ENCODE data around the gene FKBP5. TPM values are rescaled to one million over a fixed set of nuclear protein-coding genes. Genes with fewer than 3 reads are reported as not detected.

The FKBP5 gene
- total RNA-seq, 1 experiment from 2014 or later, result 9.4 TPM

DNA sequence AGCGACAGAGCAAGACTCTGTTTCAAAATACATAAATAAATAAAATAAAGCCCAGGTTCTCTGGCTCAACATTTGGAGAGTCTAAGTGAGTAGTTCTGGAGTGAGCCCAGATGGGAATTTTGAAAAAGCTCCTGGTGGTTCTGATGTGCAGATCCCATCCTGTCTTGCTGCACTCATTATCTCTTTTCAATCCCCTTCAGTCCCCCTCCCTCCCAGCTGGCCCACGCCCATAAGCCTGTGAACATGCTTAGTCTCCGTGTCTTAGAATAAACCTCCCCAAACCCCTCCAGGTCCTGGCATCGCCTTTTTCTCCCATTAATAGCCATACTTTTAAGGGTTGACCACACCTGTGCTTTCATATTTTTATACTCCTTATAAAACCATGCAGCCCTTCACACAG lies 156.6 kb downstream of the FKBP5 start:
- DNase-seq, result no peak

DNA sequence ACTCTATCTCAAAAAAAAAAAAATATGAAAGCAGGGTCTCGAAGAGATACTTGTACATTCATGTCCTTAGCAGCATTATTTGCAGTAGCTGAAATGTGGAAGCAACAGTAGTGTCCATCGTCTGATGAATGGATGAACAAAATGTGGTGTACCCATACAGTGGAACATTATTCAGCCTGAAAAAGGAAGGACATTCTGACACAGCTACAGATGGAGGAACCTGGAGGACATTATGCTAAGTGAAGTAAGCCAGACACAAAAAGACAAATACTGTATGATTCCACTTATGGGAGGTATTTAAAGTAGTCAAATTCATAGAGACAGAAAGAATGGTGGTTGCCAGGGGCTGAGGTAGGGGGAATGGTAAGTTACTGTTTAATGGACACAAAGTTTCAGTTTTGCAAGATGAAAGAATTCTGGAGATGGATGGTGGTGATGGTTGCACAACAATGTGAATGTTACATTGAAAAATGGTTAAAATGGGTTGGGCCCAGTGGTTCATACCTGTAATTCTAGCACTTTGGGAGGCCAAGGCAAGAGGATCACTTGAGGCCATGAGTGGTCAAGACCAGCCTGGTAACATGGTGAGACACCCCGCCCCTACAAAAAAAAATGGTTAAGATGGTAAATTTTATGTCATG lies 164.2 kb downstream of the FKBP5 start:
- no peak for DNase-seq
- H3K9me3 ChIP-seq, result no peaks in the 10 kb centered on the region
- no peak overlapping the region for H3K4me3 ChIP-seq
- H3K27me3 ChIP-seq, result no peaks in the 10 kb centered on the region
- no peaks in the 10 kb centered on the region for H3K36me3 ChIP-seq

More for the DNA sequence above, 156.6 kb downstream of the FKBP5 start:
- Histone ChIP-seq H3K36me3 (no peaks in the 10 kb centered on the region), H3K9me3 (no peaks in the 10 kb centered on the region), H3K27me3 (no peaks in the 10 kb centered on the region; the same call in 1 of the 2 replicates), H3K4me3 (no peak overlapping the region)

Other genes with a start within 250 kb of the FKBP5 start
- gene FANCE, start 236.6 kb downstream of the FKBP5 start, total RNA-seq (2014; rRNA removed; shearing (Covaris generic); ENCODE audit: low replicate concordance), result 20.1 and 28.0 TPM in 2 replicates
- gene RPL10A, start 220.5 kb downstream of the FKBP5 start, total RNA-seq (2014; rRNA removed; shearing (Covaris generic); ENCODE audit: low replicate concordance), result 1,962 and 2,782 TPM in 2 replicates
- 7.5 and 9.2 TPM in 2 replicates for gene TEAD3, start 191.8 kb downstream of the FKBP5 start, total RNA-seq (2014; rRNA removed; shearing (Covaris generic); ENCODE audit: low replicate concordance)
- not detected in 2 replicates for gene TULP1, start 176.0 kb downstream of the FKBP5 start, total RNA-seq (2014; rRNA removed; shearing (Covaris generic); ENCODE audit: low replicate concordance)
- not detected in 2 replicates for gene ARMC12, start 48.1 kb upstream of the FKBP5 start, total RNA-seq (2014; rRNA removed; shearing (Covaris generic); ENCODE audit: low replicate concordance)
- gene CLPSL2, start 87.7 kb upstream of the FKBP5 start, total RNA-seq (2014; rRNA removed; shearing (Covaris generic); ENCODE audit: low replicate concordance), result not detected in 2 replicates
- not detected in 2 replicates for gene CLPSL1, start 92.1 kb upstream of the FKBP5 start, total RNA-seq (2014; rRNA removed; shearing (Covaris generic); ENCODE audit: low replicate concordance)
- not detected in 2 replicates for gene CLPS, start 108.4 kb upstream of the FKBP5 start, total RNA-seq (2014; rRNA removed; shearing (Covaris generic); ENCODE audit: low replicate concordance)
- gene LHFPL5, start 116.4 kb upstream of the FKBP5 start, total RNA-seq (2014; rRNA removed; shearing (Covaris generic); ENCODE audit: low replicate concordance), result not detected in 2 replicates
- 20.7 and 46.6 TPM in 2 replicates for gene SRPK1, start 232.2 kb upstream of the FKBP5 start, total RNA-seq (2014; rRNA removed; shearing (Covaris generic); ENCODE audit: low replicate concordance)

All from MG63 (cell line).